ENCODE data around the gene DNM3.

DNA sequence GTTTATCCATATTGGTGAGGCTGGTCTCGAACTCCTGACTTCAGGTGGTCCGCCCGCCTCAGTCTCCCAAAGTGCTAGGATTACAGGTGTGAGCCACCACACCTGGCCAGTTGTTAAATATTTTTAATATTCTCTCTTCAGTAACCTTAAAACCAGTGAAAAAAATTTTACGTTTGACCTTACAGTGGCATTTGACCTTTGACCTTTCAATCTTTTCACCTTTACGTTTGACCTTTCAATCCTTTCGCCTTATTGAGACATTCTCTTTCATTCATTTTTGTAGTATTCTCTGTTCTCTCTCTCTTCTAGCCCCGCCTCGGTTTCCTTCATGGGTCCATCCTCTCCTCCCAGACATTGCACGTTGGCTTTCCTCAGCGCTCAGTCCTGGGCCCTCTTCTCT, 277.9 kb downstream of the DNM3 start:
- TF ChIP-seq, protein P1, sequence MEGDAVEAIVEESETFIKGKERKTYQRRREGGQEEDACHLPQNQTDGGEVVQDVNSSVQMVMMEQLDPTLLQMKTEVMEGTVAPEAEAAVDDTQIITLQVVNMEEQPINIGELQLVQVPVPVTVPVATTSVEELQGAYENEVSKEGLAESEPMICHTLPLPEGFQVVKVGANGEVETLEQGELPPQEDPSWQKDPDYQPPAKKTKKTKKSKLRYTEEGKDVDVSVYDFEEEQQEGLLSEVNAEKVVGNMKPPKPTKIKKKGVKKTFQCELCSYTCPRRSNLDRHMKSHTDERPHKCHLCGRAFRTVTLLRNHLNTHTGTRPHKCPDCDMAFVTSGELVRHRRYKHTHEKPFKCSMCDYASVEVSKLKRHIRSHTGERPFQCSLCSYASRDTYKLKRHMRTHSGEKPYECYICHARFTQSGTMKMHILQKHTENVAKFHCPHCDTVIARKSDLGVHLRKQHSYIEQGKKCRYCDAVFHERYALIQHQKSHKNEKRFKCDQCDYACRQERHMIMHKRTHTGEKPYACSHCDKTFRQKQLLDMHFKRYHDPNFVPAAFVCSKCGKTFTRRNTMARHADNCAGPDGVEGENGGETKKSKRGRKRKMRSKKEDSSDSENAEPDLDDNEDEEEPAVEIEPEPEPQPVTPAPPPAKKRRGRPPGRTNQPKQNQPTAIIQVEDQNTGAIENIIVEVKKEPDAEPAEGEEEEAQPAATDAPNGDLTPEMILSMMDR (IDR thresholded peaks at IDR 0.05; ENCODE audit: low read depth, low read length, poor library complexity, severe bottlenecking) = no peak
- TF ChIP-seq EZH2phosphoT487 (IDR thresholded peaks at IDR 0.05; ENCODE audit: borderline replicate concordance, low read length) = no peak

Data from DOHH2 (cell line).